Activated CD8-positive, alpha-beta memory T cell treated with anti-CD3 and anti-CD28 coated beads for 4 hours (primary cell): ENCODE data around the gene GPR39.

Experiments used
- DNase-seq, 2 donors: peaks; one replicate each; pipeline ENCODE4 v3.0.0-alpha.2; 2020; ENCODE audit warnings: low read depth in 2 of 2

The GPR39 gene

DNA sequence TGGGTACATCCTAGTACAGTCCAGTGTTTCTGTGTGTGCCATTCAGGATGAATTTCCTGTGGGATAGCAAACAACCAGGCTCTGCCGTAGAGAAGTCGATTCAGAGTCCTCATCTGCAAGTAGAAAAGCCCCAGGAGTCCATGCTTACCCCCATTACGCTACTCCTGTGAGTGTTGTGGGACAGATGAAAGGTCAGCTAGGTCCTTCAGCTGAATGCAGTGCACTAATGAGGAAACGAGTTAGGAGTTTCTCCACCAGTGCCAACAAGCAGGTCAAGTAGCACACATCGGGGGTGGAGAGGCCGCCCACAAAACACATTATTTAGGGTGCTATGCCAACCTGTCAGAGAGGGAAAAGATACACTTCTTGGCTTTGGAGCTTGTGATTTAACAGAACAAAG lies 2.5 kb upstream of the GPR39 start:
- DNase-seq = no peak

DNA sequence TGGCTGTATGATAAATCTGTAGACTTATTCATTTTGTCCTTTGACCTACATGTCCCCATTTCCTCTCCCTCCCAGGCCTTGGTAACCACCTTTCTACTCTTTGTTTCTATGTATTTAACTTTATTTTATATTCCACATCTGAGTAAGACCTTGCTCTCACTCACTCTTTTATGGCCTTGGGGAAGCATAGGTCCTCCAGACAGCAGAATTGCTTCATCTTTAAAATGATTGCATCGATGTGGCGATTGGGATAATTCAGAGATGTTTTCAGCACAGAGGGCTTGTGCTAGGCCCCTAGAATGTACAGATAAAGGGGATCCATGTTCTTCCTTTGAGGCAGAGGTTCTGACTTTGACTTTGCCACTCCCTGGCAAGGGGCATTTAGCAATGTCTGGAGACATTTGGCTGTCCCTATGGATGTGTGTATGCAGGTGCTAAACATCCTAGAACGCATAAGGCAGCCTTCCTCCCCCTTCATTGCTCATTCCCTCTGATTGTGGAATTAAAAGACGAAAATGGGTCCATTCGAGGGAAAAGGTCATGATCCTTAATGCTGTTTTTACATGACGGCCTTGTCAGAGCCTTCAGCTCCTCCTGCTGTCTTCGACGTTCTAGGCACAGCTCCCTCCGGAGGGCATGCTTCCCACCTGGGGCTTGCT lies 1.2 kb upstream of the GPR39 start:
- DNase-seq = no peak

DNA sequence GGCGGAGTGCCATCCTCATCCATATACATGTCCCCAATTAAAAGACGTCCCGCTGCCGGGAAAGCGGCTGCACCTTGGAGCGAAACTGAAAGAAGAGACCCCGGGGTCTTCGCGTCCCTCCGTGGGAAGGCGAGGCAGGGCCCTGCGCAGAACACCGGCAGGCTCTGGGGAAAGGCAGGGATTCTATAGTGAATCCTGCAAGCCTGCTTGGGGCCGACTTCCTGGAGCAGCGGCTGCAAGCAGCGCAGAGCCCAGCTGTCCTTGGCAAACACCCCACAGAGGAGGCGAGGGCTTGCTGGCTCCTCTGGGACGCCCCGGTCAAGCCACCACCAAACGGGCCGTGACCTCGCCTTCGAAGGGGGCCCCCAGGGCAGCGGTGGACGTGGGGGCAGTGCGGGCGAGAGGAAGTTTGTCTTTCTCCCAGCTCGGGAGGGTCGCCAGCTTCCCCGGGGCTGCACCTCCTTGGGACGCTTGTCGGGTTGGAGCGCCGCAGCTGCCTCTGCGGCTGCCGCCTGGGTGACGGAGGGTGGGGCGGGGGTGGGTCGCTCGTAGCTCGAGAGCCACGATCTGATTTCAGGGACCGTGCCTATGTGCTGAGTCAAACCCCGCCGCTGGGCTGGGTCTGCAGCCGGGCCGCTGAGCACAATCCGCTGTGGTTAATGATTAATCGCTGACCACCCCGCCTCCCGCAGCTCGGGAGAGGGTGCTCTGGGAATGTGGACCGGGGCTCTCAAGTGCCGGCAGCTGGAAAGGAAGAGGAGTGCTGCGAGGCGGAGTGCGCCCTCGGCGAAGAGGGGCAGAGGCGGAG lies 486 bp upstream of the GPR39 start:
- DNase-seq = no peak

DNA sequence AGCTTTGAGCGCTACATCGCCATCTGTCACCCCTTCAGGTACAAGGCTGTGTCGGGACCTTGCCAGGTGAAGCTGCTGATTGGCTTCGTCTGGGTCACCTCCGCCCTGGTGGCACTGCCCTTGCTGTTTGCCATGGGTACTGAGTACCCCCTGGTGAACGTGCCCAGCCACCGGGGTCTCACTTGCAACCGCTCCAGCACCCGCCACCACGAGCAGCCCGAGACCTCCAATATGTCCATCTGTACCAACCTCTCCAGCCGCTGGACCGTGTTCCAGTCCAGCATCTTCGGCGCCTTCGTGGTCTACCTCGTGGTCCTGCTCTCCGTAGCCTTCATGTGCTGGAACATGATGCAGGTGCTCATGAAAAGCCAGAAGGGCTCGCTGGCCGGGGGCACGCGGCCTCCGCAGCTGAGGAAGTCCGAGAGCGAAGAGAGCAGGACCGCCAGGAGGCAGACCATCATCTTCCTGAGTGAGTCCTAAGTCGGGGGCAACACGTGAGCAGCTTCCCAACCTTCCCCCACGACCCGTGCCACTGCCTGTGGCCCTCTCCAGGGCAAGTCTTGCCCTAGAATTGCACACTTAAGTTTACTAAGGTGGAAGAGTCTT lies 928 bp downstream of the GPR39 start:
- DNase-seq = no peak

DNA sequence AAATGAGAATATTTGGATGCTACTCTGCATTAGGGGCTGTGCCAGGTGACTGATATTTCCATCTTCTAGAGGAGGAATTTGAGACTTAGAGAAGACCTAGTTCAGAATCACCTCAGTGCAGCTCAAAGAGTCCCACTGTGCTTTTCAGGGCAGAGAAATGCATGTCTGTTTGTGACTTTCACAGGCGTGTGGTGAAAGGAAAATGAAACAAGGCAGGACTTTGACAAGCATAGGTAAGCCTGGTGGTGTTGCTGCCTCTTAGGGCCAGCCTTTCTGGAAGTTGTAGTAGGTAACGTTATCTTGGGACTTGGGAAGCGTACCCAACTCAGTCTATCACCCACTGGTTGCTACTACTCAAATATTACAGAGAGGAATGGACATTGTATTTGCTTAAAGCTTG lies 2.6 kb downstream of the GPR39 start:
- DNase-seq = no peak

DNA sequence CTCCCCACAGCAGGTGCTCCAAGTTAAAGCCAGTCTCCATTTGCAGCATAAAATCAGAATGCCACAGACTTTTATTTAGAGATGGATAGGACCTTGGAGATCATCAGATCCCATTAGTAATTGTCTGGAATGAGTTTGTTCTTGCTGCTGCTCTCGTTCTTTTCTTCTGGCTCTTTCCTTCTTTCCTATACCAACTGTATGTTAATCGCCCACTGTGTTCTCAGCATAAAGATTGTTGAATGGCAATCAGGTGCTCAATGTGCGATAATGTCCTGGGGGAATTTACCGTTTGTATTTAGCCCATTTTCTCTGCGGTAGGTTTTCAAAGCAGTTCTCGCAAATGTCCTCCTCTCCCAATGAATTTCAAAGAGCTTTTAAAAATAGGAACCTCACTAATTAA lies 3.3 kb downstream of the GPR39 start:
- no peak for DNase-seq

DNA sequence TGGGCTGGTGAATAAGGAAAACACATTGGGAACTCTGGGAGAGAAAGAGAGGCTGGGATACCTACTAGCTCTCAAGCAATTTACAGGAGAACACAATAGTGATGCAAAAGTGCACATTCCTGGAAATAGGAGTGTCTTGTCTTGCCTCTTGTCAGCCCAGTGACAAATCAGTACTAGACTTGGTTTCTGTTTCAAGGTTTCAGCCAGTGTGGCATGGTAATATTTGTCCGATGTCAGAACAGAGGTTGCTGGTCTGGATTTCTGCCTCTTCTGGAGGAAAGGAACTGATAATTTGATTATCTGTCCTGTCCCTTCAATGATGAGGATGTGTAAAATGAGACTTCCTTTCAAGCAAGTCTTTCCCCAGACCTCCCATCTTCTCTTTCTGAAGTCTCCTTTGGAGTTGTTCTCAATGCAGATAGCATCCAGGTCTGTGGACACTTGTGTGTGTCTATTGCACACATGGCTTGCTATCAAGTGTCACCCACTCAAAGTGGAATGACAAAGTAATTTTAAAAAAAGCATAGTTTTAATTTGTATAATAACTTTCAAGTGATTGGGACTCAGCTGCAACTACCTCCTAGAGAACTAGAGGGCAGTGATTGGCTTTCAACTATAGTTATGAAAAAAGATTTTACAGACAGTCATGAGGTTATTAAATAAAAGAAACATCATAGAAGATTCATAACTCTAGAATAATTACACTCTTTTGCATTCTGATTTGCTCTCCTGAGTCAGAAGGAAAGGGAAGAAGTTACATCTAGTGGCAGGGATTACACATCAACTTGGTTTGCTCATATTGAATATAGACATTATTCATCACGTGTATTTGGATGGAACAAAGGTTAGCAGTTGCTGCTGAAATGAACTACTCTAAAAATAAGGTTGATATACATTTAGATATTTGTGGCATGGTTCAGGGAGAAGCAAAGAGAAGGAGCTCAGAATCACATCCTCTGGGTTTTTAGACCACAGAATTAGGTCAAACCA lies 4.5 kb downstream of the GPR39 start:
- no peak for DNase-seq

DNA sequence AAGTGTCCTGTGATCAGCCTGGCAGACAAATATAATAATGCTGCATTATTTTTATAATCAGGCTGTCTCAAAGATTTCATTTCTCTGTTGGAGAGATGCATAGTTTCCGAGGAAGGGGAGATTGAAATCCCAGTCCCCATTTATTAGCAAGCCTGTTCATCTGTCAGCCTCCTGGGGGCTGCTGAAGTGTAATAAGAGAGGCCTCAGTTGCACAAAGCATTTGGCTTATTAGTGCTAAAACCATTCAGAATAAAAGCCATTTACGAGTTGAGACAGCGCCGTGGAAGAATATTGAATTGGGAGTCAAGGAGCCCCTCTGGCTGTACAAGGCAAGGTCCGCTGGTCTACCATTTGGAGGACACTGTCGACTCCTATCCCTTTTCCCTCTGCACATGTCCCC lies 6.1 kb downstream of the GPR39 start:
- DNase-seq = no peak

DNA sequence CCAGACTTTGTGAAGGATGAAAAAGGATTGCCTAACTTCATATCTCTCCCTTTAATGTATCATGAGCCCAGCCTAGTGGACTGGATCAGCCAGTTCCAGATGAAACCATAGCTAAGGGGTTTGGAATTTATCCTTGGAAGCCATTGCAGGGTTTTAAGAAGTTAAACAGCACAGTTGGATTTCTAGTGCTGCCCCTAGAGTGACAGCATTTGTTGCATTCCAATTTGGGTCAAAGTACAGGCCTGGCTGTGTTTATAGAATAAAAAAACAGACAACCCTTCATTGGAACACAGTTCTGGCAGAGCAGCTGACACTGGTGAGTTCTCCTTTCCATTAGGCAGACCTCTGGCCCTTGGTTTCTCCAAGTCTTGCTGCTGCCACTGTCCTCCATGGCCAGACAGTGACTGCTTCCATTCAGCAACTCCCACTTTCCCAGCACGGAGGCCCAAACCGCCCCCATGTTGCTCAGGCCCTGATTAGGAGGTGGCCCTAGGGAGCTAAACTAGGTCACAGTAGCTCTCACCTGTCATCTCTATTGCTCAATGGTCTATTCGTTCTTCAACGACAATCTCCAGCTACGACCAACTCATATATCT lies 8.0 kb downstream of the GPR39 start:
- no peak for DNase-seq

DNA sequence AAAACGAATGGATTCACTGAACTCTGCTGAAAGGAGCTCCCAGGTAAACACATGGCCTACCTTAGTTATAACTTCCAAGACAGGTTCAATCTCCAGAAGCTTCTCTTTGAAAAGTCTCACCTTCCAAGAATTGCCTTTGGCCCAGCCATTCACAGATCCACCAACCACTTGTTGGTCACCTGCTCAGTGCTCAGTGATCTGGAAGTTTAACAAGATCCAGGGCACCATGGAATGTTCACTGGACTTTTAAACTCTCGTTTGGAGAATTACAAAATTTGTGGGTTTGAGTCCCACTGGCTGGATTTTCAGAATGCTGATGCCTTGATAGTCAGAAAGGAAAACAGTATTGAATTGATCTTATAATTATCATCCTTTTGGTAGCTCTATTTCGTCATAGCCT lies 9.4 kb downstream of the GPR39 start:
- DNase-seq = no peak

DNA sequence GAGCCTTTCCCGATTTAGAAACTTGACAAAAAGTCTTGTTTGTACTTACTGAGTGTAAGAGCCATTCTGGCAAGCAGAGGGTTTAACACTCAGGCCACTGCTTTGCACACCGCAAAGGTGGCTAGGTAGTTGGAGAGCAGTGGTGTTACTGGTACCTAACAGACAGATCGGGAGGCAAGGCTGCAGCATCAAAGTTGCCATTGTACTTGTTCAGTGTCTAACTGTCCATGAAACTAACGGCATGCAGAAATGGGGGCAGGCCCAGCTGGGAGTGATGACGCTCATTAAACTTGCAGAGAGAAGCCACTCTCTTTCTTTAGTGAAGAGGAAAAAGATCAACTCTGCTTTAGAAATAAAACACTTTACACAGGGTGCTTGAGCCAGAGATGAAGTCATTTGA lies 10.1 kb downstream of the GPR39 start:
- DNase-seq = no peak

DNA sequence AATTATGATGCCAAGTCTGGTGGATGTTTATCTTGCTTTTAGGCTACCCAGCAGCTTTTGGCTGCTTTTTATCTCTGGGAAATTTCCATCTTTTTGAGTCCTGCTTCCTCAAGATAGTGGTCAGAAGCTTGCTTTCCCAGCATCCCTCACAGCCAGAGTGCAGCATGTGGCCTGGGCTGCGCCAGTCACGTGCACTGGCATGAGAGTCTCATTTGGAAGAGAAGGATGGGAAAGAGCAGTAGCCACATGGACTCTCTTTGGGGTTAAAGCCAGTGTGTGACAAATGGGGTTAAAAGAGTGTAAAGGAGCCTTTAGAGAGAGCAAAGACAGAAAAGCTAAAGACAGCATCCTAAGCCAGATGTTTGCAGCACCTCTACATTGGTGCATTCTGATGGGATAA lies 12.7 kb downstream of the GPR39 start:
- no peak for DNase-seq

DNA sequence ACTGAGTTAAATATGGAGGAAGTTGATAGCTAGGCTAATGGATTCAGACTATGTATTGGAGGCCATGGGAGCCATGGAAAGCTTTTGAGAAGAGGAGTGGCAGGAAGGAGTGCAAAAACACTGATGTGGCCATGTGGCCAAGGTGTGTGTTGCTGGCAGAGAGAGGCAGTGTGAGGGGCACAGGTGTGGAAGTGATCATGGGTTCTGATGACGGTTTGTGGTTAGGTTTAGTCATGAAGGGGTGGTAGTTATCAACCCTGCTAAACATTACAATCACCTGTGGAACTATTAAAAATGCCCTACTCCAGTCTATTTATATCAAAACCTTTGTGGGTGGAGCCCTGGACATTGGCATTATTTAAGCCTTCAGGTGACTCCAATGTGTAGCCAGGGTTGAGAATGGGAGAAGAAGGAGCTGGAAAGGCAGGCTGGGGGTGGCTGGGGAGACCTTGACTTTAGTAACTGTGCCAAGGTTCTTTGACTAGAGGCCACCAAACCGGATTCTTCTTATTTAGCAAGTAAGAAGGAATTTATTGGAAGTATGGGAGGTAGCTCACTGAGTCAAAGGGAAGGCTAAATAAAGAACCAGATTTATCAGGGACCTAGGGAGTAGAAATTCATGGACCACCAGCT lies 13.5 kb downstream of the GPR39 start:
- no peak for DNase-seq

DNA sequence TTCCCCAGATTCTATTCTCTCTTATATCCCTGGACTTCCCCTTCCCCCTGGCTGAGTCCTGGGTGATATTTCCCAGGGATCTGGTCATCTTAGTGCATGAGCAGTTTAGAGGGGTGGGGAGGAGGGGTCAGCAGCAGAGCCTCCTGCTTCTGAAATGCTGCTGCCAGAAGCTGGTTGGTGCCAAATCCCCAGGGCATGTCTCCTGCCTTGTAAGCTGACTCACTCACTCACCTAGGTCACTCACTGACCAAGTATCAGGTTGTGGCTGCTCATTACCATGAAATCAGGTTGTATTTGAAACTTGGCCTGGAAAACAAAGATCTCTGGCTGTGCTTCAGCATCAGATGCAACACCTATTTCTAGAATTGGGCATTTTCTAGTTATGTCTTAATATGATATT lies 14.3 kb downstream of the GPR39 start:
- no peak for DNase-seq

DNA sequence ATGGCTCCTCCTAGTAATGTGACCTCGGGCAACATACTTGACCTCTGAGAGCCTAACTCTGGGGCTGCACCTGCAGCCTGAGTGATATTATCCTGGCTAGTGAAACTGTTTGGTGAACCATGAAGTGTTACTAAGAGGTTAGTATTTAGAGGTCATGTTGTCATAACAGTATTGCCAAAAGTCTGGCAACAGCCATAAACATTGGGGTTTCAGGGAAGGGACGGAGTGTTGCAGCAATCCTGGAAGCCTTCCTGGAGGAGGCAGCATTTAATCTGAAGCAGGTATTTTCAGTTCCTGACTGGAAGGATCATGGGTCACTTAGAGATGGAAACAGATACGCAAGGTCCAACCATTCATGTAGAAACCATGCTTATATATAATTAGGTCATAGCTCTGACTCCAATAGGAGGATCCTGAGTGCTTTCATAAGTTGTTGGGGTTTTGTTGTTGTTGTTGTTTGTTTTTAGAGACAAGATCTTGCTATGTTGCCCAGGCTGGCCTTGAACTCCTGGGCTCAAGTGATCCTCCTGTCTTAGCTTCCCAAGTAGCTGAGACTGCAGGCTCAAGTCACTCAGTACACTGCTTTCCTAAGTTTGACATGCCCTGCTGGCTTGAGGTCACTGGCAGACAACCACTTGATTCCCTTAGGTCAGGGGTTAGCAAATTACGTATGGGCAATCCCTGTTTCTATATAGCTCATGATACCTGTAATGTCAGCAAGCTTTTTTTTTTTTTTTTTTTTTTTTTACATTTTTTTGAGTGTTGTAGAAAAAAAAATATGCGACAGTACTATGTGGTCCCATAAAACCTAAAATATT lies 21.5 kb downstream of the GPR39 start:
- no peak for DNase-seq

DNA sequence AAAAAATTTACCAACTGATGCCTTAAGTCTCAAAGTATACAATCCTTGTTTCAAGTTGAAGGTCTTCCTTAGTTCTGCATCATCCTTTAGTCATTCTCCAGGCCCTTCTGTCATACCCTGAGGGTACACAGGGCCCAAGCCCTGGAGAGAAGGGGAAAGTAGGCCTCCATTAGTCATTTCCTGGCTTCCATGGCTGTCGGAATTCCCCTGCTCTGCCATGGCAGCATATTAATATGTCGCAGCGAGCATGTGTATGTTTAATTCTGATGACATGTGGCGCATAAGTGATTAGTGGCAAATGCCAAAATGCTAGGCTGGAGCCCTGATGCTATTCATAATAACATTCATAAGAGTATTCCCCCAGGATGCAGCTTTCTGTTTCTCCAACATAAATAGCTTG lies 22.1 kb downstream of the GPR39 start:
- no peak for DNase-seq

DNA sequence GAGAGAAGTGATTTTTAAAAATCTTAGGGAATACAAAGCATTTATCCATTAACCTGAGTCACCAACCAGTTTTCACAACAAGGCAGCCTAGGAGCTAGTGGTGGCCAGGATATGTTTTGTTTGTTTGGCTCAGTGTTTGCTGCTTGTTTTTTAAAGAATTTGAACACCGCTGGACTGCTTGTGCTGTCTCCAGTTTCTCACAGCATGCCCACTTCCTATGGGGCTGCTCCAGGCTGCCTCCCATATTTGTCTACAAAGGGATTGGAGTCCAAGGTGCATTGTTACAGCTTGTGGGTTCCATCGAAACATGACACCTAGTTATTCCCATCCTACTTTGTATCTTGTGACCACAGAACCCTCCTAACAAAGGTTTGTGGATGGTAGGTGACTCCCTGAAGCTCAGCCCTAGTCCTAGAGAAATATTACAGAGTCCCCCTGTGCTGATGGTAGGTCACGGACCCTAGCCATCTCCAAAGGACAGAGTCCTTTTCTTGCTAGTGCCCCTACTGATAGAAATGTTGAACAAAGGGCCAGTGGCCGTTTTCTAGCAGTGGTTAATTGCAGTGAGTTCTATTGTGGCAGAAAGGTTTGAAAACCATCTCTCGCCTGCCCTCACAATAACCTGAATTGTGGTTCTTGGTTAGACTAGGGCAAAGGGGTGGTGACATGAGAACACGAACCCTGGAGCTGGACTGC lies 23.2 kb downstream of the GPR39 start:
- DNase-seq = no peak

DNA sequence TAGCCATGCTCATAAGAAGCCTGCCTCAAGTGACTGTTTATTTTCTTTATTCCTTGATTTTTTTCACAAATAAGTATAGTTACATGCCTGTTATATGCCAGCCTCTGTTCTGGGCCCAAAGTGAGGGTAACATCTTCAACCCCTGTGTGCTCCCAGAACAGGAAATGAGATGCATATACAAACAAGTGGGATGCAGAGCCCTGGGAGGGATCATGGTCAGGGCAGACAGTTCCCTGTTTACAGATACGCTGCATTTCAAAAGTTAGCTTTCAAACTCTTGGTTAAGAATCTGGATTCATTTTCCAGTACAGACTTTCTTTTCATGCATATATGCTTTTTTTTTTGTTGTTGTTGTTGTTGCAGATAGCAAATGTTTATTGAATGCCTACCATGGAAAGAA lies 24.4 kb downstream of the GPR39 start:
- no peak for DNase-seq

DNA sequence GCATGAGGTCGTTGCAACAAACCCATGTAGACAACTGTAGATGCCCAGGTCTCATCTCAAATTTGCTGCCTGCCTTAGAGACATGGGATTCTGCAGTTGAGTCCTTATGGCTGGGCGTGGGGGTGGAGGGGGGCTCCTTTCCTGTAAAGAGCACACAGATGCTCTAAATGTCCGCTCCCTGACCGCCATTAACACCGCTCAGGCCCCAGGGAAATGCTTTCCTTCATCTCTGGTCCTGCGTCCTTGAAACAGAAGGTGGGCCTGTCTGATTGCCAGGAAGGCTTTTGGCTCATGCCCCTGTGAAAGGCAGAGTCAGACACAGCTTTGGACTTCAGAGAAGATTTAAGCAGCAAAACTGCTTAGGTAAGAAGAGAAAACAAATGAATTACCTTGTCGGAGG lies 25.7 kb downstream of the GPR39 start:
- DNase-seq = no peak

DNA sequence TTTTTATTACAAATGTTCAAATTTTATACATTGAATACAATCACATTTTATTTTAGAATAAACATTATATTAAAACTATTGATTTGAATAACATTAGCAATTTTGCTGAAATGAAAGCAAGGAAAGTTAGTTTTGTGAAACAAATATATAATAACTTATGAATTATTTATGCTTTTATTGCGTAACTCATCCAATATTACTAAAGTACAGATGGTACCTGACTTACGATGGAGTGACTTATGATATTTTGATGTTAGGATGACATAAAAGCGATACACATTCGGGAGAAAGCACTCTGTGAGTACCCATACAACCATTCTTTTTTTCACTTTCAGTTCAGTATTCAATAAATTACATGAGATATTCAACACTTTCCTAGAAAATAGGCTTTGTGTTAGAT lies 26.5 kb downstream of the GPR39 start:
- no peak for DNase-seq
